Iris pigment epithelial cell (primary cell): Measurements from ENCODE around the gene PPP1R12B.
"Not testable (repeated sequence)": the region's sequence is repeated elsewhere in the genome, so short reads cannot be mapped to it uniquely, and the experiment has no call there.

Source experiments
- DNase-seq: peaks from one replicate; pipeline ENCODE4 v3.0.0-alpha.2; 2011; ENCODE audit warnings: low read depth

The PPP1R12B gene

DNA sequence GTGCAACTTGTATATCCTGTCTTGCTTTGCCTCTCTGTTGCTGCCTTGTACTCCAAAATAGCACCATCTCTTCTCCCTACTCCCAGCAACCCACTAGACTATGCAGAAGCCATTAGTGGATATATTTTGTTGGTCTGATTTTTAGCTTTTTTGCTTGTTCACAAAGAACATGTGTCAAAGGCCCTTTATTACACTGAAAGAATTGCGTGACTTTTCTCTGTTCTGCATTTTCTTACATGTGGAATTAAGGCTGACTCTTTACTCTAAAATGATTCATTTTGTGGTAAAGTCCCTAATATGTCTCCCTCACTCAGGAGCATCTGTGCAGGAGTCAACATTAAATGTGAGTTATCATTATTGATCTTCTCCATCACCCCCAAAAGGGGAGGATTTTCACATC is 182.2 kb downstream of the PPP1R12B start:
- not testable (repeated sequence) for DNase-seq

DNA sequence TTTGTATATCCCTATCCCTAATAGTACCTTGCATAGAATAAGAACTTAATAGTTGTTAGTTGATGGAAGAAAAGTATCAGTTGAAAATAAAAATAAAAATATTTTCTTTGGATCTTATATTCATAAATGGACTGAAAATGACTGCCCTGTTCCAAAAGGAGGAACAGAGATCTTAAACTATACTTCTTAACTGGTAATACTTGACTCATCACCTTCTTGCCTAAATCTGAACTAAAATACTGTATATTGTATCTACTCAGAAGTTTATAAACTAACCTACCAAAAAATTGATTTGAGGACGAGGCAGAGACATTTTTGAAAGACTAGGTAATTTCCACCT is 182.9 kb downstream of the PPP1R12B start:
- no peak for DNase-seq

DNA sequence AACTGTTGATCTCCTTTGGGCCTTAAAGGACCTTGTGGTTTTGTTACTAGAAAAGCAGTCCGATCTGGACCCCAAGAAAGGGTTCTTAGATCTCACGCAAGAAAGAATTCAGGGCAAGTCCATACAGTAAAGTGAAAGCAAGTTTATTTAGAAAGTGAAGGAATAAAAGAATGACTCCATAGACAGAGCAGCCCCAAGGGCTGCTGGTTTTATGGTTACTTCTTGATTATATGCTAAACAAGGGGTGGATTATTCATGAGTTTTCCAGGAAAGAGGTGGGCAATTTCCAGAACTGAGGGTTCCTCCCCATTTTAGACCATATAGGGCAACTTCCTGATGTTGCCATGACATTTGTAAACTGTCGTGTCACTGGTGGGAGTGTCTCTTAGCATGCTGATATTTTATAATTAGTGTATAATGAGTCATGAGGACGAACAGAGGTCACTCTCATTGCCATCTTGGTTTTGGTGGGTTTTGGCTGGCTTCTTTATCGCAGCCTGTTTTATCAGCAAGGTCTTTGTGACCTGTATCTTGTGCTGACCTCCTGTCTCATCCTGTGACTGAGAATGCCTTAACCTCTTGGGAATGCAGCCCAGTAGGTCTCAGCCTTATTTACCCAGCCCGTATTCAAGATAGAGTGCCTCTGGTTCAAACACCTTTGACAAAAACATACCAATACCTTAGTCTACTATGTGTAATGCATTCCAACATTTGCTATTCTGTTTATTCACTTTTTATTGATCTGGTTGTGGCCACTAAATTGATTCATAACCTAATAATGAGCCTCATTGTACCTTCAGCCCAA is 183.5 kb downstream of the PPP1R12B start:
- not testable (repeated sequence) for DNase-seq

DNA sequence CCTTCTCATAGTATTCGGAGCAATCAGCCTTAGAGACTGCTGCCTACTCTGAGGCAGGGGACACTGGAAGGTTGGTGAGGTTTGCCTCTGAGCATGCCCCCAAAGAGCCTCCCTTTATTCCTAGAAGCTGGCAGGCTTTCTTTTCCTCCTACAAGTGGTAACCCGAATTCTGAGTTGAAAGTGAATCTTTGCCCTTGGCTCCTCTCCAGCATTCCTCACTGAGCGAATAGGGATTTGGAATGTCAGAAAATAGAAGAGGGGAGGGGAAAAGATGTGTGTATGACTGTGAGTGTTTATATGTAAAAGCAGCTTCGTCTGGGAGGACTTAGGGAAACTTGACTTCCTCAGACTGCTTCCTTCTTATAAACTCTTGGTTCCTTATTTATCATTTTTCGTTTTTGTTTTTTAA is 190.7 kb downstream of the PPP1R12B start:
- DNase-seq, result peak; percentile 70

DNA sequence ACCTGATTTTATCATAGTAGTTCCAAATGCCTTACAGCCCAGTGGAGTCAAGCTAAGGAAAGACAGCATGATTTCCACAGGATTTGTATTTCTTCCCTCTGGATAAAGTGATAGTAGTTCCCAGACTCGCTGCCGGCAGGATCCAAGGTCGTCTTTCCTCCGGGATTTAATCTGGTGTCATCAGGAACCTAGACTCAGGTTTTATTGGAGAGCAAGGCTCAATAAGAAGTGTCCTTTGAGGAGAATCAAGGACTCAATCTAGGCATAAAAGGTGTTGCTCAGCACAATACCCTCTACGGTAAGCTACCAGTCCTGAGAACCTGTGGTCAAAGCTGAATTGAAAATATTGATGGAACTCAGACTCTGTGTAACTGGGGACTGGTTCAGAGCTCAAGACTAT is 191.1 kb downstream of the PPP1R12B start:
- not testable (repeated sequence) for DNase-seq

DNA sequence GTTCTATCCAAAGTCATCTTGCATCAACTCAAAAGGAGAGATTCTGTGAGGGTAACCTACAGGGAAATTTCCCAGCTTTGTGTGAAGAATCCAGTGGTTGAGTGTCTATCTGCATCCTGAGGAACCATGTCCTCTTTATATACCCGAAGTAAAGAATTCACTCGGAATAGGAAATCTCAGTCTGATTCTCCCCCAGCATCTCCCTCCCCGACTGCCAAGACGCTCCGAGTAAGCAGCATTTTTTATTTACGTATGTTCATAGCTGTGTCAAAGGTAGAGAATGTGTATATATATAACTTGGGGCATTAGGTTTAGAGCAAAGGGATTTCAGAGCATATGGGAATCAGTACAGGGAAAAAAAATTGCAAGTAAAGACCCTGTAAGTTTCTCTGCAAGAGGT is 191.5 kb downstream of the PPP1R12B start:
- DNase-seq, result no peak

GRCh38 chr1:202540448-202540847 is 191.9 kb downstream of the PPP1R12B start:
- no peak for DNase-seq

DNA sequence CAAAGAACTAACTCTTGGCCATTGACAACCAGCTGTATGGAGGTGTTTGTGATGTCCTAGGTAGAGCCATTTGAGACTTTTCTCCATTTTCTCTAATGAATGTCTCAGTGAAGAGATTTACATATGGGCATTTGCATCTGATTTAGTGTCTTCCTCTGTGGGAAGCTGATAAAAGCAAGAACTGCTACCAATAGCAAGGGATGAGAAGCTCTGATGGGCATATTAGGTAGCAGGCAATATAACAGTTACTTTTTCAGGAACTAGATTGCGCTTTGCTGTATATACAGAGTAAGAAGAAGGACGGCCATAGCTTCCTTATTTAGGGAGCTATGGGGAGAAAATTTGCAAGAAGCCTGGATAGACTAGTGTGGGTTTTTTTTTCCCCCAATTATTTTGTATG is 192.4 kb downstream of the PPP1R12B start:
- not testable (repeated sequence) for DNase-seq

- DNase-seq, result not testable (repeated sequence)
Measured at GRCh38 chr1:202542415-202542814, 193.9 kb downstream of the PPP1R12B start.

DNA sequence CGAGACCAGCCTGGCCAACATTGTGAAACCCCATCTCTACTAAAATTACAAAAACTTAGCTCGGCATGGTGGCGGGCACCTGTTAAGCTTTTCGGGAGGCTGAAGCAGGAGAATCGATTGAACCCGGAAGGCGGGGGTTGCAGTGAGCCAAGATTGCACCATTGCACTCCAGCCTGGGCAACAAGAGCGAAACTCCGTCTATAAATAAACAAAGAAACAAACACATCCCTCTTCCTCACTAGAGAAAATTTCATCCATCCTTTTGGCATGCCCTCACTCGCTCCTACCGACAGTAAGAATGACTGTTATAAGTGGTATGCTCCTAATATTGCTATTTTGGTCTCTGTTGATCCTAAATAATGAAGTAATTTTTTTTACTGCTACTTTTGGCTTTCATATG is 195.0 kb downstream of the PPP1R12B start:
- peak; percentile 59 for DNase-seq

DNA sequence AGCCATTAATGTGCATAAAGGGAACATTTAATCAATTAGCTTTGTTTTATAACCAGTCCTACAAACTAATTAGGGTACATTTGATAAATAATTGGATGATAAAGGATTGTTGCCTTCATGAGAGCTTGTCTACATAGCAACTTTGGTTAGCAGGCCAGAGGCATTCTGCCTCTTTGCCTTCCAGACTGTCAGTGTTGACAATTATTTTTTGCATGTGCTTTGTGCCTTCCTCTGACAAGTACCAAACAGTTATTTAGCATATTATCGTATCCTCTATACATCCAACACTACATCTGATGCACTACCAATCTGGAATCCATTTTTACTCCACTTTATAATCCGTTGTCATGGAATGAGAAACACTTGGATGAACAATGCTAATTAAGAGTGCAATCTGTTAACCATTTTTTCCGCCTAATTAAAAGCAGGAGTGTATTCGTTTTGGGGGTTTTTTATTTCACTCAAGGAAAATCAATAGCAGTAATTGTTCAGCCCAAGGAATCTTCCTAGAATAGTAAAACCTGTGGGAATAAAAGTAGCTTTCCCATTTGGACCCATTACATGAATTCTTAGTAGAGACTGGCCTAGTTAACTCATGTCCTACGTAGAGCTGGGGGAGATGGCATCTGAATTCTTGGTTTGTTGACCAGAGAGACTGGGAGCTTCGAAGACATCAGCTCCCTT is 196.4 kb downstream of the PPP1R12B start:
- not testable (repeated sequence) for DNase-seq

DNA sequence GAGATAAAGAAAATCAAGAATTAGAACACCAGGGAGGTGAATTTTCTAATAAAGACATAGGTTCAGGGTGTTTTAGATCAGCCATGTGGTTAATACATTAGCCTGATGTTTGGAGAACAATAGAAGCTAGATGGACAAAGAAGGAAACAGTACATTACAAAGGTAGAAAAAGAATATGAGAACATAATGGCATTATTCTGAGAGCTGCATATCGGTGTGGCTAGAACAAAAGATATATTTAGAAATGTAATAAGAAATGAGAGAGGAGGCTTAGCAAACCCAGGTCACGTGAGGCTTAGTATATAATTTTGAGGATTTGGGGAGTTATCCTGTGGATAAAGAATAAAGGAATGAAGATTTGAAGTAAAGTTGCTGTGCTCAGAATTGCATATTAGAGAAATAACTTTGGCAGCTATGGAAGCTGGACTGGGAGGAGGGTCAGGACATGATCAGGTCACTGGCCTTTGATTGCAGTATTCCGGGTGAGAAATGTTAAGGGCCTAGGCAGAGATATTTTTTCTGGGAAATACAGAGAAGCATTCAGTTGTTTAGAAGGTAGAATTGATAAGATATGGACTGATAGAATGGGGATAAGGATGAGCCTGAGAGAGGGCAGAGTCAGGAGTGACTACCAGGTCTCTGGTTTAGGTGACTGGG is 197.3 kb downstream of the PPP1R12B start:
- not testable (repeated sequence) for DNase-seq

- DNase-seq, result not testable (repeated sequence)
Measured at GRCh38 chr1:202546377-202546776, 197.9 kb downstream of the PPP1R12B start.

GRCh38 chr1:202546796-202547195 is 198.3 kb downstream of the PPP1R12B start:
- DNase-seq, result not testable (repeated sequence)

GRCh38 chr1:202547215-202547614 is 198.7 kb downstream of the PPP1R12B start:
- DNase-seq, result no peak

DNA sequence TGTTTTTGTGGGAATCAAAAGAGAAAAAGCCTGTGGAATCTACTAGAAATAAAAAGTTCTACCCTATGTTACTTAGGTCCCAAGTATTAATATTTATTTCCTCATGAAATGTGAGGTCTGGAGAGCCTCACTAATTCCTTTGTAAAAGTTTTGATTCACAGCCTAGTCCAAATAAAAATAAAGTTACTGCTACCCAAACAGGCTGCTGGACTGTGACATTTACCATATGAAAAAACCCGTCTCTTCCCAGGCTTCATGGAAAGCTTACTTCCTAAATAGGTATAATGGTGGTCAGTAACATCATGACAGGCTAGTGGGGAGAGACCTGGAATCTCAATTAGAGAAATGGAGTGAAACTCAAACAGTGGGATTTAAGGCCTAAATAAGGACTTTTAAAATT is 201.6 kb downstream of the PPP1R12B start:
- not testable (repeated sequence) for DNase-seq

- DNase-seq, result no peak
Measured at GRCh38 chr1:202551683-202552082, 203.2 kb downstream of the PPP1R12B start.

- DNase-seq, result not testable (repeated sequence)
Measured at GRCh38 chr1:202552615-202553014, 204.1 kb downstream of the PPP1R12B start.

DNA sequence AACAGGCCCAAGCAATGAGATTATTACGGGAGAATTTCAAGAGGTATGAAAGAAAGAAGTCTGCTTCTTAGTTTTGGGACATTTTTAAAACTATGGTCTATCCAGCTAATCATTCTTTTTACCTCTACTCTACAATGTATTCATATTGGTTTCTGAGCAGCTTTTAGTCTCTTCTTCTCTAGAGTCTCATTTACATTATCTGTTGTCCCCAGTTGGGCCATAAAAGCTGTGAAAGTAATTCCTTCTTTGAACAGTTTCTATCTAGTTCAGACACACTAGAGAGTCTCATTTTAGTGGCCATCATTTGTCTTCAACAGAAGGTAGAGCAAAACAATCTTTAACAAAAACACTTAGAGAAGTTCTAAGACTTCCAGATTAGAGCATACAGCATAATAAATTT is 204.6 kb downstream of the PPP1R12B start:
- DNase-seq, result not testable (repeated sequence)

DNA sequence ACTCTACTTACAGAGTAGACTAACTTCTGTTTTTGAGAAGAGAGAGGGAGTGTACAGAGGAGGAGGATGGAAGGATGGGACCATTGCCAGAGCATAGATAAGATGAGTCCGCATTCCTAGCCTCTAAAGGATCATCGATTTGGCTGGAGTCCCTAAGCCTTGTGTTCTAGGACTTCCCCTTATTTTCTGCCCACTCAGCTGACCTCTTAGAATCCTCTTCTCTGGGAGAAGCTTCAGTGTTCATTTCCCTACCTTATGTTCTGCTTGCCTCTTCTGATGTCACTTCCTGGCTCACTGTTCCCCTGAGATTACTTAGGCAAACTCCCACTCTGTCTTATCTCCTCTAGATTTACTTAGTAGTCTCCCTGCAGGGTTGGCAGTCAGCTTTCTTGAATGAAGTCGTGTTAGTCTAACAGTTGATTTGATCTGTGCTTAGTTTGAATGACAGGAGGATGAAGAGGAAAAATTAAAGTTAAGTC is 205.1 kb downstream of the PPP1R12B start:
- peak; percentile 81 for DNase-seq

DNA sequence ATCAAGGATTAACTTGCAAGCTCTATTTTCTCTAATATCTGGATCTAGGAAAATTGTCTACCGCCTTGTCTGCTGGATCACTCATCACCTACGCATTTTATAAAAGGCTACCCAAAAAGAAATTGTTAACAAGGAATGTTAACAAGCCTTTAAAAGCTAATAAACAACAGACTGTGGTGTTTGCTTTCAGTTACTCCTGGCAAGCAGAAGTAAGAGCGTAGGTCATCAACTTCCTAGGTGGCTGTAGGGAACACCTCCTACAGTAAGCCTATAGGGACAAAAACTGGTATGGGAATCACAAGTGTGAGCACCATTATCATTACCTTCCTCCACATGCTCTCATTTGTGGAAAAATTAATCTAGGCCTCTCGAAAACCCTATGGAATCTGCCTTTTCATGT is 206.1 kb downstream of the PPP1R12B start:
- DNase-seq, result not testable (repeated sequence)

GRCh38 chr1:202556037-202556436 is 207.5 kb downstream of the PPP1R12B start:
- not testable (repeated sequence) for DNase-seq

DNA sequence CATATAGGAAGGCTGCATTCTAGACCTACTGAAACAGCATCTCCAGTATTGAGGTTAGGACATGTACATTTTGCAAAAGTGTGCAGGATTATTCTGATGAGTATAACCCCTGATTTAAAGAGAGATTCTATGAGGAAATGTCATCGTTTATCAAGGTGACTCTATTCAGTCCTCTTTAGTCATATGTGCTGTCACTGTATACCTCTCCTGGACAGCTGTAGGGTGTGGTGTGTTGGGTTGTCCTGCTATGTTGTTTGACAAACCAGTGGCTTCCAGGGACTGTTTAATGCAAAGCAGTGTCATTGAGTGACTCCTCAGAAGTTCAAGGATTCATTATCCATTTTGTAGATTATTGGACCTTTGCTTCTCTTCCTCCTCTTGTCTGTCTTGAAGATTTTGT is 209.2 kb downstream of the PPP1R12B start:
- not testable (repeated sequence) for DNase-seq
